ENCODE data around the gene EFCAB6.

DNA sequence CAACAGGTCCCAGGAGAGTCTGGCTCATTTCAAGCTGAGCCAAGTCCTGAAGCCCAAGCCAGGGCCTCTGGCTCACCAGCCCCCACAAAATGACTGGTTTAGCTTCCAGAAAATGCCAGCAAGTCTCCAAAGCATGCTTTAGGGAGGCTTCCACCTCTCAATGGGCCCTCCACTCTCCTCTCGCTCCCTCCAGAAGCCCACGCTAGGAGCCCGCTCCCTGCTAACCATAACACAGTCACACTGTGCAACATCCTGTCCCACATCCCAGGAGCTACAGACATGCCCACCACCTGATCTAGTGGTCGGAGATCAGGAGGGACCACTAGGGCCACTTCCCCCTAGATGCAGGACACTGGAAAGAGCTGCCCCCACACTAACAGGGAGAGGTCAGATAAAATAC is 43.3 kb upstream of the EFCAB6 start:
- TF ChIP-seq CTCF (IDR thresholded peaks at IDR 0.05) = no peak
- TF ChIP-seq POLR2A (IDR thresholded peaks at IDR 0.05) = no peak
